RWPE1 (cell line): ENCODE measurements around the gene TRPM2.

ENCODE experiments used
- CTCF ChIA-PET: fragments of 350-600 bp; sonication (Branson Sonifier 250); formaldehyde crosslinking; extraction: SDS; loops from one replicate; lab custom pipeline; 2021; lab: Yijun Ruan, JAX
- POLR2A ChIA-PET: fragments of 400-600 bp; formaldehyde crosslinking; extraction: SDS; loops from one replicate; lab custom pipeline; 2020; ENCODE audit warnings: antibody characterized with exemption; ENCODE audit not compliant: low non-redundant PET; lab: Yijun Ruan, JAX
- DNase-seq: peaks from one replicate; pipeline ENCODE4 v3.0.0; 2012; ENCODE audit warnings: low spot score
- H3K27ac ChIP-seq: fragments of 450-650 bp; 2 replicates; pipeline ENCODE4 v1.5.1; 2017
- TF ChIP-seq, protein P1 (sequence below): fragments of 450-650 bp; conservative IDR thresholded peaks from 2 replicates; pipeline ENCODE4 v1.5.1; 2017; ENCODE audit warnings: low read depth, mild to moderate bottlenecking

The TRPM2 gene

DNA sequence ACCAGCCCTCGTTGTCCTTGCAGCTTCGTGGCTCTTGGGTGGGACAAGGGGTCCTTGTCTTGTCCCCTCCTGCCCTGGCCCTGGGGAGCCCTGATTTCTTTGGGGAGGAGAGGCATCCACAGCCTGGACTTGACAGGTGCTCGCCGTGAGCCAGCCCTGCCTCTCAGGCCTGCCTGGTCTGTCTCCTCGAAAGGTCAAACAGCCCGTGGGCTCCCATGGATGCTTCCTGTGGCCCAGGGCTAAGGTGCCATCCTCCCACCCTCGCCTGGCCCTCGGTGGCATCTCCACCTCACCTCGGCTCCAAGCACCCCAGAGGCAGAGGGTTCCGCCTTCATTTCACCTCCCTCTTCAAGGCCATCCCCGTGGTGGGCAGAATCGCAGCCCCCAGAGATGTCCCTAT, 110.9 kb downstream of the TRPM2 start:
- DNase-seq, result no peak
- POLR2A ChIA-PET, result no interaction called here
- TF ChIP-seq, protein P1, sequence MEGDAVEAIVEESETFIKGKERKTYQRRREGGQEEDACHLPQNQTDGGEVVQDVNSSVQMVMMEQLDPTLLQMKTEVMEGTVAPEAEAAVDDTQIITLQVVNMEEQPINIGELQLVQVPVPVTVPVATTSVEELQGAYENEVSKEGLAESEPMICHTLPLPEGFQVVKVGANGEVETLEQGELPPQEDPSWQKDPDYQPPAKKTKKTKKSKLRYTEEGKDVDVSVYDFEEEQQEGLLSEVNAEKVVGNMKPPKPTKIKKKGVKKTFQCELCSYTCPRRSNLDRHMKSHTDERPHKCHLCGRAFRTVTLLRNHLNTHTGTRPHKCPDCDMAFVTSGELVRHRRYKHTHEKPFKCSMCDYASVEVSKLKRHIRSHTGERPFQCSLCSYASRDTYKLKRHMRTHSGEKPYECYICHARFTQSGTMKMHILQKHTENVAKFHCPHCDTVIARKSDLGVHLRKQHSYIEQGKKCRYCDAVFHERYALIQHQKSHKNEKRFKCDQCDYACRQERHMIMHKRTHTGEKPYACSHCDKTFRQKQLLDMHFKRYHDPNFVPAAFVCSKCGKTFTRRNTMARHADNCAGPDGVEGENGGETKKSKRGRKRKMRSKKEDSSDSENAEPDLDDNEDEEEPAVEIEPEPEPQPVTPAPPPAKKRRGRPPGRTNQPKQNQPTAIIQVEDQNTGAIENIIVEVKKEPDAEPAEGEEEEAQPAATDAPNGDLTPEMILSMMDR, result no peak
- H3K27ac ChIP-seq, result no peak overlapping the region
- CTCF ChIA-PET, result interaction anchor here (0.6 kb wide), 1 partner anchor 1356 kb away, joined by 3 read pairs; no protein-coding TSS in a partner anchor

DNA sequence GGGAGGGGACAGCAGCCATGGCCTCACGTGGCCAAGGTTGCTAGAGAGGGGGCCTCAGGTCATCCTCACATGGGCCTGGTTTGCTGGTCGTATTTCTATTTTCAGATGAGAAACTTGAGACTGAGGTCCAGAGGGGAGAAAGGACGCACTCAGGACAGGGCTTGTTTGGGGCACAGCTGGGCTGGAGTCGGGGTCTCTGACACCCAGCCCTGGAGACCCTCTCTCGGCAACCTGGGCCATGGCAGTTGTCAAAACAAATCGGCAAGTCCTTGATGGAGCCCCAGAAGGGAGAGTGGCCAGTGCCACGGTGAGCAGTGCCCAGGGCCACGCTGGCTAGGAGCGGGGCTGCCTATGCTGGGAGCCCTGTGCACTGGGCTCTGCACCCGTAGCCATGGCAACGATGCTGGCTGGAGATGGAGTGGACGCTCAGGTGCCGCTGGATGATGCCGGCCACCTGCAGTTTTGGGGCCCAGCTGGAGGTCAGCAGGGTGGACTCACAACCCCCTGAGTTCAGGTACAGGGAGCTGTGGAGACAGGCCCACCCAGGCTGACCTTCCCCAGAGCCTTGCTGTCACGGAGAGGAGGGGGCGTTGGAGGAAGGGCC, 113.0 kb downstream of the TRPM2 start:
- POLR2A ChIA-PET, result no interaction called here
- no peak for DNase-seq
- CTCF ChIA-PET, result interaction anchor here (1.1 kb wide), 1 partner anchor 44 kb away, joined by 3 read pairs; no protein-coding TSS in a partner anchor
- TF ChIP-seq, protein P1, result no peak
- no peak overlapping the region for H3K27ac ChIP-seq

DNA sequence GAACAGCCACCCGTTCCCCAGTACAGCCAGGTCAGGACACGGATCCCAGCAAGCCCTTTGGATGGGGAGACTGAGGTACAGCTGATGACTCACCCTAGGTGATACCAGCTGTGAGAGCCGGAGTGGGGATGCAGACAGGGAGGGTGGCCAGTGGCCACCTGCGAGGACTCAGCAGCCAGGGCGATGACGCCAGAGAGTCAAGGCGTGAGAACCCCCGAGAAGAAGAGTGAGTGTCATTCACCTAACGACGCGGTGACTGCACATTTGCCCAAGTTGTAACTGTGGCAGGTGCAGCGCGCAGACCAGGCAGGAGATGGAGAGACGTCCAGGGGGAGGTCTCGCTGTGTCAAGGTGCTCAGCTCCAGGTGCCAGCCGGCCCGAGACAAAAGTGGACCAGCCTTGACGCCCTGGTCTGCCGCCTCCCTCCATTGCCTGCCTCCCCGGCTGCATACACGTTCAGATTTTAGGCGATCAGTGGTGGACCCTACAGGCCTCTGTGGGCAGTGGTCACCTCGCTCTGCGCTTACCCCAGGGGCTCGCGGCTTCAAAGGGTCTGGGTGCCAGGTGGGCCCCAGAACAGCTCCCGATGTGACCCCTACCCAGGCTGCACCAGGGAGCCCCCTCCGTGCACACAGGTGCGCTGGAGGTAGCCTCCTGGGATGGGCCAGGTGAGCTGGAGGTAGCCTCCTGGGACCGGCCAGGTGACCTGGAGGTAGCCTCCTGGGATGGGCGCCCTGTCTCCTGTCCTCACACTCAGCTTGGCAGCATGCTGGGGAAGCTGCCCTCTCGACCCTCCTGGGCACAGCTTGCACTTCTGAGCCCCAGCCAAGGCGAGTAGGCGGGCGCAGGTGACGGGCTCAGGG, 113.8 kb downstream of the TRPM2 start:
- H3K27ac ChIP-seq, result no peak overlapping the region
- TF ChIP-seq, protein P1, result no peak
- ChIA-PET POLR2A (no interaction called here), CTCF (interaction anchor here (1.1 kb wide), 1 partner anchor 43 kb away, joined by 3 read pairs; no protein-coding TSS in a partner anchor)
- DNase-seq, result no peak

DNA sequence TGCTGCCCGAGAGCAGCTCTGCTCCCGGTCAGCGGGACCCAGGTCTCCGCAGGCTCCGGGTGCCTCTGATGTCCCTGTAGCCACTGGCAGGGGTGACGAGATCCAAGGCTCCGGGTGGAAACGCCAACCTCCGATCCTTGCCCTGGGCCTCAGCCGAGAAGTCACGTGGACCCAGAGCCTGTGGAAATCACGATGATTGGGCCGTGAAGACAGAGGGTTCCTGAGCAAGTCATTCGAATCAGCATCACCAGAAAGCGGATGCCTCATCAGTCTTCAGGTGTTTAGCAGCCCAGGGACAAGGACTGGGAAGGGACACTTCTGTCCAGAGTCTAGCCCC, 114.4 kb downstream of the TRPM2 start:
- H3K27ac ChIP-seq, result no peak overlapping the region
- TF ChIP-seq, protein P1, result no peak
- DNase-seq, result no peak
- ChIA-PET CTCF (no interaction called here), POLR2A (no interaction called here)

DNA sequence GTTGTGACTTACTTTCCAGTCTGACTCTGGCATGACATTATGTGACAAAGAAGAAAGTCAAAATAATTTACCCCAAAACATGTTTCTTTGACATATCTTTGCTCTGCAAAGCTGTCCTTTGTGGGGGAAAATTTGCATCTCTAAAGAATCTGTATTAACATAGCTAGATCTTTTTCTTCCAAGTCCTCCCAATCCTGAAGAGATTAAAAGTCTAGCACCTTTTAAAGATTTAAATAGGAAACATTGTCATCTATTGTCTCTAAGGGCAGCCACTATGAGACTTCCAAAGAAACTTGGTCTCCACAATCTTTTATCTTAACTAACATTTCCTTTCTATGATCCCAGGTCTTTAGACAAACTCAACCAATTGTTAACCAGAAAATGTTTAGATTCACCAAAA, 117.9 kb downstream of the TRPM2 start:
- ChIA-PET CTCF (no interaction called here), POLR2A (no interaction called here)
- TF ChIP-seq, protein P1, result no peak

DNA sequence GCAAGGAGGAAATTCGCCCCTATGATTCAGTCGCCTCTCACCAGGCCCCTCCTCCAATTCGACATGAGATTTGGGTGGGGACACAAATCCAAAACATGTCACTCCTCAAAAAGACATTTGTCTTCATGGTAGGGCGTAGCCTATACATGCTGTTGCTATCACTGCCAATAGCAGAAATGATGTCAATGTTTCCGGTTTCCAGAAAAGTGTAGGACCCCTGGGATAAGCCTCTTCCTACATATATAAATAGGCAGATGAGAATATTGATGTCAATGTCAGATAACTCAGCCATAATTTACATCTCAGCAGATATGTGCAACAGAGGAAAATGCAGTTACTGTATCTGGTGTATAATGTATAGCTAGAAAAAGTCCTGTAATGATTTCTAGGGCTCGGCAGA, 118.6 kb downstream of the TRPM2 start:
- TF ChIP-seq, protein P1, result no peak
- POLR2A ChIA-PET, result no interaction called here
- no peak for DNase-seq
- no peak overlapping the region for H3K27ac ChIP-seq
- CTCF ChIA-PET, result no interaction called here

More for the DNA sequence above, 117.9 kb downstream of the TRPM2 start:
- H3K27ac ChIP-seq, result no peak overlapping the region
- no peak for DNase-seq
